GM23248 (cell line): ENCODE measurements around the gene GPR34.

Source experiments
- EZH2 ChIP-seq: fragments of 200-600 bp; sonication (generic); IDR thresholded peaks from 2 replicates; pipeline ENCODE4 v1.6.1; 2018; ENCODE audit warnings: antibody characterized with exemption, mild to moderate bottlenecking; ENCODE audit not compliant: insufficient read depth, poor library complexity, severe bottlenecking
- EZH2phosphoT487 ChIP-seq: fragments of 200-600 bp; sonication (generic); IDR thresholded peaks from 2 replicates; pipeline ENCODE4 v1.6.1; 2018; ENCODE audit warnings: antibody characterized with exemption, moderate library complexity, mild to moderate bottlenecking, low read depth; ENCODE audit not compliant: insufficient read depth

- TF ChIP-seq EZH2 (no peak), EZH2phosphoT487 (no peak)
Measured at GRCh38 chrX:41728125-41728524, 39.4 kb downstream of the GPR34 start.
